ENCODE measurements around the gene RNU1-4.
"Not testable (repeated sequence)": the region's sequence is repeated elsewhere in the genome, so short reads cannot be mapped to it uniquely, and the experiment has no call there.

The RNU1-4 gene

GRCh38 chr1:16720351-16721223 is 19.7 kb upstream of the RNU1-4 start:
- Mint-ChIP-seq H3K27ac (peak overlapping the region; percentile 4 to 67 (median 18)), H3K36me3 (ENCODE audit: low read depth) (no peaks in the 10 kb centered on the region), H3K4me3 (no peak overlapping the region), H3K4me1 (peaks cover 9% of the 10 kb centered on the region), H3K9me3 (no peaks in the 10 kb centered on the region), H3K27me3 (ENCODE audit: low read depth) (peaks cover 23% of the 10 kb centered on the region)
- TF ChIP-seq CTCF (IDR thresholded peaks at IDR 0.05; ENCODE audit: unreplicated experiment in 3 of 3): no peak

- H3K27me3 Mint-ChIP-seq (ENCODE audit: low read depth): peaks cover 22% of the 10 kb centered on the region
- no peaks in the 10 kb centered on the region for H3K9me3 Mint-ChIP-seq
- TF ChIP-seq CTCF (IDR thresholded peaks at IDR 0.05; ENCODE audit: unreplicated experiment in 3 of 3): no peak
- H3K36me3 Mint-ChIP-seq (ENCODE audit: low read depth): no peaks in the 10 kb centered on the region
- no peak overlapping the region for H3K4me3 Mint-ChIP-seq
- peak overlapping the region in 2 of 3 experiments; percentile 2 to 3 for H3K27ac Mint-ChIP-seq
- peaks cover 9% of the 10 kb centered on the region for H3K4me1 Mint-ChIP-seq
Observed at GRCh38 chr1:16721871-16722641, 18.3 kb upstream of the RNU1-4 start.

- Mint-ChIP-seq H3K27ac (no peak overlapping the region), H3K27me3 (ENCODE audit: low read depth) (peaks cover 12% of the 10 kb centered on the region), H3K36me3 (ENCODE audit: low read depth) (no peaks in the 10 kb centered on the region), H3K4me1 (no peaks in the 10 kb centered on the region), H3K9me3 (no peaks in the 10 kb centered on the region), H3K4me3 (no peak overlapping the region)
- no peak for TF ChIP-seq CTCF (IDR thresholded peaks at IDR 0.05; ENCODE audit: unreplicated experiment in 3 of 3)
Observed at GRCh38 chr1:16724718-16725438, 15.4 kb upstream of the RNU1-4 start.

- not testable (repeated sequence) for H3K27ac Mint-ChIP-seq; H3K4me3 Mint-ChIP-seq; H3K36me3 Mint-ChIP-seq (ENCODE audit: low read depth); H3K9me3 Mint-ChIP-seq; H3K27me3 Mint-ChIP-seq (ENCODE audit: low read depth); H3K4me1 Mint-ChIP-seq
Observed at GRCh38 chr1:16725439-16726245, 14.7 kb upstream of the RNU1-4 start.

GRCh38 chr1:16727190-16728111 is 12.9 kb upstream of the RNU1-4 start:
- no peak for TF ChIP-seq CTCF (IDR thresholded peaks at IDR 0.05; ENCODE audit: unreplicated experiment in 3 of 3)
- no peak overlapping the region for H3K27ac Mint-ChIP-seq
- no peaks in the 10 kb centered on the region for H3K36me3 Mint-ChIP-seq (ENCODE audit: low read depth)
- no peak overlapping the region for H3K4me3 Mint-ChIP-seq
- no peaks in the 10 kb centered on the region for H3K9me3 Mint-ChIP-seq
- peaks cover 5% of the 10 kb centered on the region for H3K27me3 Mint-ChIP-seq (ENCODE audit: low read depth)
- H3K4me1 Mint-ChIP-seq: no peaks in the 10 kb centered on the region

- H3K4me3 Mint-ChIP-seq; H3K27me3 Mint-ChIP-seq (ENCODE audit: low read depth); H3K9me3 Mint-ChIP-seq; H3K4me1 Mint-ChIP-seq; H3K27ac Mint-ChIP-seq; H3K36me3 Mint-ChIP-seq (ENCODE audit: low read depth): not testable (repeated sequence)
Observed at GRCh38 chr1:16728243-16728949, 11.9 kb upstream of the RNU1-4 start.

- not testable (repeated sequence) for H3K27ac Mint-ChIP-seq; H3K9me3 Mint-ChIP-seq; H3K36me3 Mint-ChIP-seq (ENCODE audit: low read depth); H3K4me3 Mint-ChIP-seq; H3K27me3 Mint-ChIP-seq (ENCODE audit: low read depth); H3K4me1 Mint-ChIP-seq
Observed at GRCh38 chr1:16732254-16732896, 7.9 kb upstream of the RNU1-4 start.

- H3K27ac Mint-ChIP-seq; H3K9me3 Mint-ChIP-seq; H3K4me1 Mint-ChIP-seq; H3K4me3 Mint-ChIP-seq; H3K36me3 Mint-ChIP-seq (ENCODE audit: low read depth); H3K27me3 Mint-ChIP-seq (ENCODE audit: low read depth): not testable (repeated sequence)
Observed at GRCh38 chr1:16741230-16741629, 914 bp downstream of the RNU1-4 start.
